Forelimb muscle (tissue), 1 donor: Measurements from ENCODE around the gene PTCSC3. TPM values are rescaled to one million over a fixed set of nuclear protein-coding genes. Genes with fewer than 3 reads are reported as not detected.
"Not testable (repeated sequence)": the region's sequence is repeated elsewhere in the genome, so short reads cannot be mapped to it uniquely, and the experiment has no call there.

Experiments
- DNase-seq: peaks from one replicate; pipeline ENCODE4 v3.0.0-alpha.2; 2013; ENCODE audit warnings: low read depth
- polyA plus RNA-seq: library from polyadenylated mRNA; unstranded; fragments of 120-200 nt; gene quantifications from one replicate; pipeline ENCODE4 v1.2.1, GENCODE V29; 2013; ENCODE audit not compliant: insufficient read length

PTCSC3 gene
- polyA plus RNA-seq, 1 donor = not detected

- DNase-seq = no peak
Measured at GRCh38 chr14:36173161-36173560, 3.4 kb downstream of the PTCSC3 start.

GRCh38 chr14:36171607-36172006, 4.9 kb downstream of the PTCSC3 start:
- no peak for DNase-seq

- DNase-seq = no peak
Measured at GRCh38 chr14:36167431-36167830, 9.1 kb downstream of the PTCSC3 start.

- DNase-seq = no peak
Measured at GRCh38 chr14:36163451-36163850, 13.1 kb downstream of the PTCSC3 start.

DNA sequence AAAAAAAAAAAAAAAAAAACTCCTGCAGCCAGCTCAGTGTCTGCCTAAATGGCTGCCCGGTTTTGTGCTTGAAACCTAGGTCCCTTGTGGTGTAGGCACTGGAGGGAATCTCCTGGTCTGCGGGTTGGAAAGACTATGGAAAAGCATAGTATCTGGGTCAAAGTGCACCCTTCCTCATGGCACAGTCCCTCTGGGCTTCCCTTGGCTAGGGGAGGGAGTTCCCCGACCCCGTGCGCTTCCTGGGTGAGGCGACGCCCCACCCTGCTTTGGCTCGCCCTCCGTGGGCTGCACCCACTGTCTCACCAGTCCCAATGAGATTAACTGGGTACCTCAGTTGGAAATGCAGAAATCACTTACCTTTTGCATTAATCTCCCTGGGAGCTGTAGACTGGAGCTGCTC, 14.3 kb downstream of the PTCSC3 start:
- DNase-seq = no peak

- no peak for DNase-seq
Measured at GRCh38 chr14:36161776-36162175, 14.7 kb downstream of the PTCSC3 start.

- DNase-seq = no peak
Measured at GRCh38 chr14:36151335-36151734, 25.2 kb downstream of the PTCSC3 start.

DNA sequence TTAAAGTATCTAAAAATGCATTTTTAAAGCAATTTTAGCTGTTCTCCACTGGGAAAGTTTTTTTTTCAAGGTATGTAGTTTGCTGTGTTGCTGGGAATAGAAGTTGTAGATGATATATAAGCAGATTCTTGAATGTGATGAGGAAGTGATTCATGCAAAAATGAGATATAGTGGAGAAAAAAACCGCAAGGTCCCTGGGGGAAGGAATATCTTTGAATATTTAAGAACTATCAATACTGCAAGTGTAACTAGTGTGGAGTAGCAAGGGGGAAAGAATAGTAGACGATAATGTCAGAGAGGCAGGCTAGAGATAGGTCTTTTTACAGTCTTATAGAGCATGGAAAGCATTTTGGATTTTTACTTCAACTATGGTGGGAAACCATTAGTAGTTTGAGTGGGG, 42.5 kb downstream of the PTCSC3 start:
- DNase-seq = no peak

GRCh38 chr14:36132826-36133225, 43.7 kb downstream of the PTCSC3 start:
- no peak for DNase-seq

GRCh38 chr14:36130186-36130585, 46.3 kb downstream of the PTCSC3 start:
- no peak for DNase-seq

GRCh38 chr14:36129181-36129580, 47.3 kb downstream of the PTCSC3 start:
- no peak for DNase-seq

DNA sequence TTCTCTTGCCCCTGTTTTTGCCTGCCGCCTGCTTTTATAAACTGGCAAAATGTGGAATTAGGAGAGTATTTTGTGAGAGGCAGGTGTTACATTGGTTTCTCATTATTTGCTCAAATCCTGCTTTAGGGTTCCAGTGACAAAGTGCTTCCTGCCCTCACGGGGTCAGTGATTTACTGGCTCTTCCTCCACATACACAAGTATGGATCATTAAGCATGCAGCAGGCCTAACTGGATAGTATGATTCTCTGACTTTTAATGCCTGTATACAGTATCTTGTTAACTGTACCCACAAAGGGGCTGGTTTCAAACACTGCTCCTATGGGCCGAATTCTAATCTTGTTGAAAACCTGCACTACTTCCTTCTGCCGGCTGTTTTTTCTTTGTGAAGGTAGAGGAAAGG, 63.2 kb downstream of the PTCSC3 start:
- DNase-seq = no peak

- no peak for DNase-seq
Measured at GRCh38 chr14:36111822-36112583, 64.5 kb downstream of the PTCSC3 start.

DNA sequence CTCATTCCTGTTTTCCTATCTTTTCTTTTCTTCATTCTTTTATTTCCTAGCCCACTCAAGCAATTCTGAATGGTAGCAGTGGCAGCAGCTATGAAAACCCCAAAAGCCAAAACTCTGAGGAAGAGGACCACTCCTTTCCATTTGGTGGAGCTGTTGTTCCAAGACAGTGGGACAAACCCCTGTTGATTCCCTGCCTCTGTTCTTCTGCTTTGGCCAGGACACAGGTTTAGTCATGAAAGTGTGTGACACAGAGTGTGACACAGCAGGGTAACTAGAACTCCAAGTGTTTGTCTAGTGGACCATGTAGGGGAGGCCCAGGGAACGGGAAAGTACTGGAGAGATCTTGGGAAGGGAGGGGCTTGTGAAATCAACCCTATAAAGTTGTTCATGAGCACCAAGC, 71.1 kb downstream of the PTCSC3 start:
- no peak for DNase-seq

GRCh38 chr14:36104258-36104657, 72.3 kb downstream of the PTCSC3 start:
- DNase-seq = not testable (repeated sequence)

- DNase-seq = no peak
Measured at GRCh38 chr14:36099619-36100018, 76.9 kb downstream of the PTCSC3 start.

GRCh38 chr14:36097356-36097755, 79.2 kb downstream of the PTCSC3 start:
- DNase-seq = no peak

- no peak for DNase-seq
Measured at GRCh38 chr14:36096090-36096489, 80.4 kb downstream of the PTCSC3 start.

GRCh38 chr14:36094963-36095362, 81.6 kb downstream of the PTCSC3 start:
- no peak for DNase-seq

- no peak for DNase-seq
Measured at GRCh38 chr14:36091096-36091495, 85.4 kb downstream of the PTCSC3 start.

DNA sequence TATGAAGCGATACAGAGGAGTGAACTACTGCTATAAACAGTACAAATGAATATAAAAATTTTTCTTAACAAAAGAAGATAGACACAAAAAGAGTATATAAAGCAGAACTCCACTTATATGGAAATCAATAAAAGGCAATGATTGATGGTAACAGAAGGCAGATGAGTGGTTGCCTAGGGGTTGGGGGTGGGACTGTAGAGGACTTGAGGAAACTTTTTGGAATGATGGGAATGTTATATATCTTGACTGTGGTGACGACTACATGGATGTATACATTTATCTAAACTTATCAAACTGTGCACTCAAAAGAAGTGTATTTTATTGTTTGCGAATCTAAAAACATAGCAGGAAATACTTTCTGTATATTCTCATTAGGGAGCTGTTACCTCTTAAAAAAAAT, 89.1 kb downstream of the PTCSC3 start:
- no peak for DNase-seq

DNA sequence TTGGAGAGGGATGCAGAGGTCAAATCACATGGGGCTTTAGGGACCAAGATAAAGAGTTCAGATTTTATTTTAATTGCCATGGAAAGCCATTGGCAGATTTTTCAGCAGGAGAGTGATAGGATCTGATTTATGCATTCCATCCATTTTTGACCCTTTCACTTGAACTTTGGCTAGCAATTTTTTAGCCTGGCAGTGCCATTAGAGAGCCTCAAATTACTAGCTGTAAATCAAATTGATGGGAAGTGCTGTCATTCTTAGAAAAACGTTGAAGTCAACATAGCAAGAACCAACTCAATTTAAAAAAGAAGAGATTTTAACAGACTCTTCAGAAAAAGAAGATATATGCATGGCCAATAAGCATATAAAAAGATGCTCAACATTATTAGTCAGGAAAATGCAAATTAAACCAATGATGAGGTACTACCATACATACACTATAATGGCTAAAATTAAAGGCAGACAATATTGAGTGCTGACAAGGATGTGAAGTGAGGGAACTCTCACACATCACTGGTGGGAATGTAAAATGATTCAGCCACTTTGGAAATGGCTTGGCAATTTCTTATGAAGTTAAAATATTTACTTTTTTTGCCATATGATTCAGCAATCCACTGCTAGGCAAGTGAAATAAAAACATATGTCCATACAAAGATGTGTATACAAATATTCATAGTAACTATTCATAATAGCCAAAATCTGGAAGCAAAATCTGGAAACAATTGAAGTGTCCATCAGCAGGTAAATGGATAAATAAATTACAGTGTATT, 89.7 kb downstream of the PTCSC3 start:
- no peak for DNase-seq

- DNase-seq = no peak
Measured at GRCh38 chr14:36085861-36086260, 90.7 kb downstream of the PTCSC3 start.
